ENCODE measurements around the gene LOXHD1. TPM values are rescaled to one million over a fixed set of nuclear protein-coding genes. Genes with fewer than 3 reads are reported as not detected.
A peak's percentile ranks its signal among the peaks of the same experiment; 100 is the strongest.

LOXHD1 gene
- total RNA-seq, 1 donor from 2014 or later, result 2.9 TPM

- ATAC-seq (no peak), DNase-seq (no peak)
- intact Hi-C loops (cut with DNase I), result no loop called here
- TF ChIP-seq CTCF (IDR thresholded peaks at IDR 0.05), result peak; percentile 50
- Histone ChIP-seq H3K4me3 (no peak overlapping the region), H3K4me1 (no peaks in the 10 kb centered on the region), H3K27me3 (ENCODE audit: low read depth) (no peaks in the 10 kb centered on the region), H3K9me3 (no peaks in the 10 kb centered on the region), H3K27ac (no peak overlapping the region), H3K36me3 (no peaks in the 10 kb centered on the region)
These were observed 101.3 kb downstream of the LOXHD1 start for GRCh38 chr18:46555724-46556123.

GRCh38 chr18:46555213-46555612 lies 101.8 kb downstream of the LOXHD1 start:
- Histone ChIP-seq H3K9me3 (no peaks in the 10 kb centered on the region), H3K27me3 (ENCODE audit: low read depth) (no peaks in the 10 kb centered on the region), H3K4me1 (no peaks in the 10 kb centered on the region), H3K36me3 (no peaks in the 10 kb centered on the region), H3K27ac (no peak overlapping the region), H3K4me3 (no peak overlapping the region)
- no peak for DNase-seq
- ATAC-seq, result no peak
- no peak for TF ChIP-seq CTCF (IDR thresholded peaks at IDR 0.05)
- intact Hi-C loops (cut with DNase I), result no loop called here

GRCh38 chr18:46554406-46555080 lies 102.5 kb downstream of the LOXHD1 start:
- intact Hi-C loops (cut with DNase I), result no loop called here
- ATAC-seq (no peak), DNase-seq (no peak)
- no peak overlapping the region for H3K4me3 ChIP-seq
- no peak for TF ChIP-seq CTCF (IDR thresholded peaks at IDR 0.05)
- no peaks in the 10 kb centered on the region for H3K9me3 ChIP-seq
- H3K4me1 ChIP-seq, result no peaks in the 10 kb centered on the region
- H3K27ac ChIP-seq, result no peak overlapping the region
- no peaks in the 10 kb centered on the region for H3K27me3 ChIP-seq (ENCODE audit: low read depth)
- H3K36me3 ChIP-seq, result no peaks in the 10 kb centered on the region

GRCh38 chr18:46550609-46551008 lies 106.4 kb downstream of the LOXHD1 start:
- no peaks in the 10 kb centered on the region for H3K27me3 ChIP-seq (ENCODE audit: low read depth)
- intact Hi-C loops (cut with DNase I), result no loop called here
- H3K9me3 ChIP-seq, result no peaks in the 10 kb centered on the region
- H3K4me3 ChIP-seq, result no peak overlapping the region
- H3K27ac ChIP-seq, result no peak overlapping the region
- no peaks in the 10 kb centered on the region for H3K4me1 ChIP-seq
- no peaks in the 10 kb centered on the region for H3K36me3 ChIP-seq
- no peak for TF ChIP-seq CTCF (IDR thresholded peaks at IDR 0.05)
- no peak for ATAC-seq
- DNase-seq, result no peak

GRCh38 chr18:46547520-46547919 lies 109.5 kb downstream of the LOXHD1 start:
- H3K4me3 ChIP-seq, result no peak overlapping the region
- no peak overlapping the region for H3K27ac ChIP-seq
- no peaks in the 10 kb centered on the region for H3K27me3 ChIP-seq (ENCODE audit: low read depth)
- H3K36me3 ChIP-seq, result no peaks in the 10 kb centered on the region
- H3K4me1 ChIP-seq, result no peaks in the 10 kb centered on the region
- no peak for ATAC-seq
- DNase-seq, result no peak
- no peak for TF ChIP-seq CTCF (IDR thresholded peaks at IDR 0.05)
- no peaks in the 10 kb centered on the region for H3K9me3 ChIP-seq
- intact Hi-C loops (cut with DNase I), result no loop called here

All from lower lobe of right lung (tissue), 2 donors.